Measurements from ENCODE around the gene CCDC17. TPM values are rescaled to one million over a fixed set of nuclear protein-coding genes. Genes with fewer than 3 reads are reported as not detected.

The CCDC17 gene
- 0.47 TPM for total RNA-seq

DNA sequence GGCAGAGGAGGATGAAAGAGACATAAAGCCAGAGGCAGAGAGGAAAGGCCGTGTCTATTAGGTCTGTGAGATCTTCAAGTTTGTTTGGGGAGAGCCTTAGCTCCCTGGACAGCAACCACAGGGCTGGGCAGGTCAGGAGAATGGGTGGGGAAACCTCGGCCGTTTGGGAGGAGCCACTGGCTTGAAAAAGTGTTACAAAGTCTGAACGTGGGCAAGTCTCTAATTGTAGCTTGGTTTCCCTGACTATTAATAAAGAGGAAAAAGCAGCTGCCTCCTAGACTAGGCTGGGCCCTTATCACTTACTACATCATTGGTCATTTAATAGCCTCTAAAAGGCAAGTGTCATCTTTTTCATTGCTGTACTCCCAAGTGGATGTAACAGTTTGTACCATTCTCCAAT is at the start of gene CCDC17:
CCDC17 (minus strand) TSS at position 83 of the 400 bp plus-strand sequence. CDS start 145 bp downstream, outside the sequence.
- DNase-seq: no peak

DNA sequence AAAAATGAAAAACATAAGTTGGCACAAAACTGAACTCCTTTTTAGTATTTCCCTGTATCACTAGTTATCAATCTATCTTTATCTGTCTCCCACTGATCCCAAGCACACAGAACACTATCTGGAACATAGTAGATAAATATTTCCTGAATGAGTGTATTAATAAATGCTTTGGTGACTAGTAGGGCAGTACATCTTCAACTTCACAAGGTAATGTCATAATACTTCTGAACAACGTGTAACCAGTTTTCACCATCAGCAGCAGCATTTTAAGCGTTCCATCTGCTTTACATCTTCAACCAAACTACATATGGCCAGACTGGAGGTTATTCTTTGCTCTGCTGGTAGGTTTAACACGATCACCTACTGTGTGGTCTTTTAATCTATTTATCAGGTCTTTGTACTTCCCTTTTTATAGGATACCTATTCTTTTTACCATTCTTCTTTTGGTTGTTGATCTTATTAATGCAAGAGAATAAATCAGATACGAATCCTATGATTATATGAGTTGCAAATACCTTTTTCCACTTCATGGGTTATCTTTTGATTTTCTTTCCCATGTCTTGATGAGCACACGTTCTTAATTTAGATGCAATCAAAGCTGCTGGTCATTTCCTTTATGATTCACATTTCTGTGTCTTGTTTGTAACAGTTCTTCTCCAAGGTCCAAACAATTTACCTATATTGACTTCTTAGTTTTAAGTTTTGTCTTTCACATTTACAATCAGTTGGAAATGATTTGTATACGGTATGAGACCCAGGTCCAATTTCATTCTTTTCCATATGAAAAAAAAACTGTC is 46.2 kb upstream of the CCDC17 start:
- DNase-seq: no peak

DNA sequence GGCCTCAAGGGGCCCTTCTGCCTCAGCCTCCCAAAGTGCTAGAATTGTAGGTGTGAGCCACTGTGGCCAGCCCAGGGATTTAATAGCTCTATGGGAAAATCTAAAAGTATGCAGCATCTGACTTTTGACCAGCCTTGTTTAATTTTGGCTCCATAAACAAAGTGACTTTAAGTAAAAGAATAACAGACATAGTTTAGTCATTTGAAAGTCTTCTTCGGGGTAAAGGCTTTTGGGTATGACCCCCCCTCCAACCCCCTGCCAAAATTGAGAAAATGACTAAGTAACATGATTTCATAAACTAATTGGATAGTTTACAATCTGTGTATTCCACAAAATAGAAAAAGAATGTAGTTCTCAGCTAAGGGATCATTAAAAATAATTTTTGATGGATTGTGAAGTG is 45.5 kb upstream of the CCDC17 start:
- no peak for DNase-seq

DNA sequence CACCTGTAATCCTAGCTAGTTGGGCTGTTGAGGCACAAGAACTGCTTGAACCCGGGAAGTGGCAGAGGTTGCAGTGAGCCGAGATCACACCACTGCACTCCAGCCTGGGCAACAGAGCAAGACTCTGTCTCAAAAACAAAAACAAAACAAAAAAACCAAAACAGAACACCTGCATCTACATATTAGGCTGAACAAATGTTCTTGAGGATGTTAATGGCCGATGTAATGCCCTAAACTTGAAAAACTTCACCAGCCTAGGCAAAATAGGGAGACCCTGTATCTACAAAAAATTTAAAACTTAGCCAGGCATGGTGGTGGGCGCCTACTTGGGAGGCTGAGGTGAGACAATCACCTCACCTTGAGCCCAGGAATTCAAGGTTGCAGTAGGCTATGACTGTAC is 44.7 kb upstream of the CCDC17 start:
- DNase-seq: no peak

DNA sequence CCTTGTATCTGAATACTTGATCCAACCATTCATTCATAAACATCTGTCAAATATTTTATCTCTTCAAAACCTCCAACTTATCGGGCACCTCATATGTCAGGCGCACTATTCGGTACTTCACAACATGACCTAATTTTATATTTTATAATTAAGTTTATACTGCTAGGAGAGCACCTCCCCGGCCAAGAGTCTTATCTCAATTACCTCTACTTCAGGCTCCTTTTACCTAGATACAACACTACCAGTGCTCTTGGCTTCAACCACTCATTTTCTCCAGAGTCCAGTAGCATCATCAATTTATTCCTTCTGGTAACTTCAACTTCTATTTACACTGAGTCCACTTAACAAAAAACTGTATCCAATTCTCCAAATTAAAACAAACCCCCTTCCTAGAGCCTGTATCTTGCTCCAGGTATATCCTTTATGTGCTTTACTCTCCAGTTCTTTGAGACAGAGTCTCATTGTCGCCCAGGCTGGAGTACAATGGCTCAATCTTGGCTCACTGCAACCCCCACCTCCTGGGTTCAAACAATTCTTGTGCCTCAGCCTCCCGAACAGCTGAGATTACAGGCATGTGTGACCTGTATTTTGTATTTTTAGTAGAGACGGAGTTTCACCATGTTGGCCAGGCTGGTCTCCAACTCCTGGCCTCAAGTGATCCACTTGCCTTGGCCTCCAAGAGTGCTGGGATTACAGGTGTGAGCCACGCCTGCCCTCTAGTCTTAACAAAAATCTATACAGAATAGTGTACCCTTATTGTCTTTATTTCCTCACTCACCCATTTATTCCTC is 43.7 kb upstream of the CCDC17 start:
- no peak for DNase-seq

DNA sequence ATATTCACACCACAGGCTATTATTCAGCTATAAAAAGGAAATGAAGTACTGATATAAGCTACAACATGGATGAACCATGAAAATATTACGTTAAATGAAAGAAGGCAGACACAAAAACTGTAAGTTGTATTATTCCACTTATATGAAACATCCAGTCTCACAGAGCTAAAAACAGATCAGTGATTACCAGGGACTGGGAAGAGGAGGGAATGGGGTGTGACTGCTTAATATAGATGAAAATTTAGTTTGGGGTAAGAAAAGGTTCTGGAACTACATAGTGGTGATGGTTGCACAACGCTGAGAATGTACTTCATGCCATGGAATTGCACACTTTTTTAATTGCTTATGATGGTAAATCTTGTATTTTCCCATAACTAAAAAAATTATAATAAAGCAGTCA is 43.0 kb upstream of the CCDC17 start:
- DNase-seq: no peak

DNA sequence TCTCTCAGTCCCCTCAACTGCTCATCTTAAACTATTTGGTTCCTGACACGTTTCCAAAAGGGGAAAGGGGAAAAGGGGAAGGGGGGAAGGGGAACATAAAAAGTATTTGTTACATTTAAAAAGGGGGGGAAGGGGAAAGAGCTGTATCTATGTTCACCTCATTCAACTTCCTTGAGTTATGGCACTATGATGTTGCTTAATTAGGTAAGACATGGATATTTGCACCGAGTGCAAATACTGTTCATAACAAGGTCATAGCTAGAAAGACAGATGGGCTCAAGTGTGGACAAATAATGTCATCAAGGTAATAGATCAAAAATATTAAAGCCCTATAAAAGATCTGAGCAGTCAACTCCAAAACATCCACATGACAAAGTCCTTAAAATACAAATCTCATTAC is 36.5 kb upstream of the CCDC17 start:
- DNase-seq: no peak

DNA sequence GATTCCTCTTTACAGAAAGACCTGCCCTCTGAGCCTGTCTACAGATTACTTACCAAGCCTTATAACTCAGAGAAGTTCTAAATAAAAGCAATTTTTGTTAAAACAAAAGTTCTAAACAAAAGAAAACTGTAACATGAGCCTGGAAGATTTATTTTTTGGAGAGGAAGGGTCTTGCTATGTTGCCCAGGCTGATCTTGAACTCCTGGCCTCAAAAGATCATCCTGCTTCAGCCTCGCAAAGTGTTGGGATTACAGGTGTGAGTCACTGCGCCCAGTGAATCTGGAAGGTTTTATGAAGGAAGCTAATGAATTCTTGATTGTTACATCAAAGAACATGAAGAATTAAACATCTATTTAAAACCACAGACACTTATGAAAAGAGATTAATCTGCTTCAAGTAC is 35.4 kb upstream of the CCDC17 start:
- DNase-seq: no peak

DNA sequence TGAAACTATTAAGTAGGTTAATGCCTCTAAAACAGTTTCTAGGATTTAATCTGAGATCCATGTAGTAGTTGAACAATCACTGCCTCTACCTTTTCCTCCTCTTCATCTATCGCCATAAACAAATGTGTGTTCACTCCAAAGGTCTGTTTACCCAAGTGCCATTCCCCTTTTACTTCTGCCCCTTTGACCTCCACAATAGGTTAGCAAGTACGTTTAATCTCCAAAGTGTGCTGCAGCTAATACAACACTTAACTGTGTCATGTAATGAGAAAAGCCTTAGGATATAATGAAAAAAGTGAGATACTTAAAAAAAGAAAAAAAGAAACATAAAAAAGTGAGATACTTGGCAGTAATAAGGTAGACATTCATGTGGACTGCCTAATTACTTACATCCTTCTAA is 34.3 kb upstream of the CCDC17 start:
- DNase-seq: no peak

DNA sequence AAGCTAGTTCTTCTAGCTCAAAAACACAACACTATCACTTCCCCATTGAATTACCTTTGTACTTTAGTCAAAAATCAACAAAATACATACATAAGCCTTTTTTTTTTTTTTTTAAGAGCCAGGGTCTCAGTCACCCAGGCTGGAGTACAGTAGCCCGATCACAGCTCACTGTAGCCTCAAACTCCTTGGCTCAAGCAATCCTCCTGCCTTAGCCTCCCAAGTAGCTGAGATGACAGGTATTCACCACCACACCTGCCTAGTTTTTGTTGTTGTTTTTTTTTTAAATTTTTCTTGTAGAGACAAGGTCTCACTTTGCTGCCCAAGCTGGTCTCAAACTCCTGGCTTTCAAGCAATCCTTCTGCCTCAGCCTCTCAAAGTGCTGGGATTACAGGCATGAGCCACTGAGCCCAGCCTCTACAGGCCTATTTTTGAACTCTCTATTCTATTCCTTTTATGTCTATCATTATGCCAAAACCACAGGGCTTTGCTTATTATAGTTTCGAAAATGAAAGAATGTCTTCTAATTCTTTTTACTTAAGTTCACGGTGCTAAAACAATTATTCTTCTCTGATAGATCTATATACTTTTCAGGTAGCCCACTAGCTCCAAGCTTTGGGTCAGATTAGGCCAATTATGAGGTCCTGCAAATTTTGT is 32.8 kb upstream of the CCDC17 start:
- DNase-seq: no peak

DNA sequence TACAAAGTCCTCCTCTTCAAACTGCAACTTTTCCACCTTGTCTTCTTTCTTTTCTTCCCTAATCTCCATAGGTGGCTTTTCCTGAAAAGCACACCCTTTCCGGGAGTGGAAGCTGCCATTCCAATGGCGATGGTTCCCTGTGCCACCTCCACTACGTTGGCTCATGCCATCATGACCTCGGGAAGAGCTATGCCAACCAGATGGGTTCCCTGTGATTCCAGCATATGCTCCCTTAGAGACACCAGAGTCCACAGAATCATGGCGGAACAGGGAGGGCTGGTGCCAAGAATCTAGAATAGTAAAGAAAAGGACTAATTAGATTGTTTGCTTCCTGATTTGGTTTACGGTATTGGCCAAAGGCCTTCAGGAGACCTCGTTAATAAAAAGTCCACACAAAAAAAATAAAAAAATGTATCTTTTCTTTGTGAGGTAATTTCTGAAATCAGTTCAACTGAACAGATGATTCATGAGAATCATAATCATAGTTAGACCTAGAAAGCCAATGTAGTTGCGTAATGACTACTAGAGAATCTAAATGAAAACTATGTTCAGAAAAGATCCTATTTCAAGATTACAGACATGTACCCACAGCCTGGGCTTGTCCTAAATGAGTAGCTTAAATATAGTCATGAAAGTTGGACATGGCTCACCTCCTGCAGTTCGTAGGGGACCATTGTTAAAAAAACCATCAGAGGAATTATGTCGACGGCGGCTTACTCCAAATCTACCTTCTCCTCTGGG is 30.9 kb upstream of the CCDC17 start:
- DNase-seq: no peak

DNA sequence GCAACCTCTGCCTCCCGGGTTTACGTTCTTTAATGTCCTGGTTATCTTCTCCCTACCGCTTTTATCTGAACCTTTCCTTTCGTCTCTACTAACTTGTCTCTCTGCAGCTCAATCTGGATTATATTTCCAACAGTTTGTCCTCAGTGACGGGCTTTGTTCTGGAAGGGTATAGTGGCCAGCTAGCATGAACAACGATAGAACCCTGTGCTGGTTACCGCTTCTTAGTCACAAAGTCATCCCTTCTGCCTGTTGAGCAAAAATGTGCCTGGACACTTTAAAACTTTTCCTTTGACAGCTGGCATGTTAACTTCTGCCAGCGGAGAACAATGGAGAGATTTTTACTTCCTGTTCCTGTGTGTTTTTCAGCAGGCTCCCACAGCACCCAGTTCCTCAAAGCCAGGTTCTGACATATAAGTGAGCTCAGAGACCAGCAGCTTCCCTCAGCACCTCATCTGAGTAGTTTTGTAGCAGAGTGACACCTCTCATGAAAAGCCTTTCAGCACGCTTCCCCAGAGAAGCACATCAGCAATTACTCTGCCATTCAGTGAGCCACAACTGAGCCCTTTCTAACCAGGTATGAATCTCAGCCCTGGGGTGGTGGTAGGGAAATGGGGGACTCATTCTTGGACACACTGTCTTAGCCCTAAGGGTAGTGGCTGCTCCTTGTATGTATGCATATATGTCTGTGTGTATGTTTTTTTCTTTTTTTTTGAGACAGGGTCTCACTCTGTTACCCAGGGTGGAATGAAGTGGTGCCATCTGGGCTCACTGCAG is 23.6 kb upstream of the CCDC17 start:
- DNase-seq: no peak

DNA sequence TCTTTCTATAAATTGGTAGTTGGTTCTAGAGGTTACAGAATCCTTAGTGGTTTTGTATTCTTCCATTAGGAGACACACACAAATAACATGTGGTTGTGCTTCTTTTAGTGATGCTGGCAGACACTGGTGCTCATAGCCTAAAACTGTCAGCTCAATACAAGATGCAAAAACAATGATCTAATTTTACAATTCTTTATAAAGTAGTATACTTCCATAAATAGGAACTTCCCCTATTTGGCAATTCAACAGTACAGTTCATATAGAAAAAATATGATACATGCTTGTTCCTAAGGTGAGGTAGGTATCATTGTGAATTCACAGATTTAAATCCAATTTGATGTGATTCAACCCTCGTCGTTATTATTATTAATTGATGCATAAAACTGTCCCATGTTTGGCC is 20.8 kb upstream of the CCDC17 start:
- DNase-seq: no peak

DNA sequence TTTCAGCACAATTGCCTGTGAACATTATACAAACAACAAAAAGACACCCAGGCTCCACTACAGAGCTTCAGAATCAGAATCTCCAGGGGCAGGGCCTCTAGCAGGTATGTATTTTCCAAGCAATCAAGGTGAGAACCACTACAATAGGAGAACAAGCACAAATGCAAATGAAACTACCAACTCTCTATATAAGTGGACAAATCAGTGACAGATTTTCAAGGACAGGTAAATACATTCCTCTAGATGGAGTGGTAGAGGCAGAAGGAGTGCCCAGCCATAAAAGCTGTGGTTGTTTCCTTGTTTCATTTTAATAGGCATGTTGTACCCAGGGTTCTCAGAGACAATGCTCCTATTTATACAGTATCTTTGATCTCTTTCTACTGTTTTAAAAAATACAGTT is 20.1 kb upstream of the CCDC17 start:
- DNase-seq: no peak

DNA sequence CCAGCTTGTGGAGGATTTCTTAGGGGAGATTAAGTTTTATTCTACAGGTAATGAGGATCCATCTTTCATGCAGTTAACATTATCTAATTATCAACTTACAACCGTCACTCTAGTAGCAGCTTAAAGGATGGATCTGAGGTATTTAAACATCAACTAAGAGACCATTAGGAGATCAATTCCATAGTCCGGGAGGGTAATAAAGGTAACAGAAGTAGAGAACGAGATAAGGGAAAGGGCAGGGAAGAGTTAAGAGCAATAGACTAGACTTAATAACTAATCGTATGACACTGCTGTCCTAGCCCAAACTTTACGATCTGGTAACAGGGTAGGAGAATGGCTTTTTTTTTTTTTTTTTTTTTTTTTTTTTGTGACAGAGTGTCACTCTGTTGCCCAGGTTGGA is 19.5 kb upstream of the CCDC17 start:
- no peak for DNase-seq

DNA sequence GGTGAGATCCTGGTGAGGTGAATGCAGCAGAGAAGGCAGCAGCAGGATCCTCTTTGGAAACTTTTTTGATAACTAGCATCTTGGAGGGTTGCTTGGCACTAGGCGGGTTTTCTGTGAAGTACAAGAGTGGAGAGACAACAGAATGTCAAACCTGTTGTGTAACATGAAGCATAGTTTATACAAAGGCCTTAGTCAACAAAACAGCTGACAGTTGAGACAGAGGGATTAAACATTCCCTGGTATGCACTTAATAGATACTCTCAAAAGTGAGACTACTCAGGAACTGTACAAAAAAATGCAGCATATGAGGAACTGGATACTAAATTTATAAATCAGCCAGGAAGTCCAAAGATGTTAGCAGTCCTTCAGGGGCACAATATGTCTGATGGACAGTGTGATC is 16.4 kb upstream of the CCDC17 start:
- no peak for DNase-seq

DNA sequence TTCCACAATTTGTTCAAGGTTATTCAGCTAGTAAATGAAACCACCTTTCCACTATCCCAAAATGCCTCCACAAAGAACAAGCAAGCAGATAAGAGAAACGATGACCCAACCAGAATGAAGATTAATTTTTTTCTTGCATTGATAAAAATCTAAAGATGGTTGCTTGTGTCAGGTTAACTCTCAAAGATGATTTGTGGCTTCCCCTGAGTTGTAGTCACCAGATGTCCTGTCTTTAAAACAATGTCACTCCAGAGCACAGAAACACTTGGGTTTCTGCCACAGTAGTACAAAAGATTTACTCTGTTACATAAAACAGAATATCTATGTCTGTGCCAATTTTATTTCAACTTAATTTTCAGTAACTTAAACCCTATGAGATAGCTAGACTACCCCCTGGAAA is 11.4 kb upstream of the CCDC17 start:
- DNase-seq: no peak

DNA sequence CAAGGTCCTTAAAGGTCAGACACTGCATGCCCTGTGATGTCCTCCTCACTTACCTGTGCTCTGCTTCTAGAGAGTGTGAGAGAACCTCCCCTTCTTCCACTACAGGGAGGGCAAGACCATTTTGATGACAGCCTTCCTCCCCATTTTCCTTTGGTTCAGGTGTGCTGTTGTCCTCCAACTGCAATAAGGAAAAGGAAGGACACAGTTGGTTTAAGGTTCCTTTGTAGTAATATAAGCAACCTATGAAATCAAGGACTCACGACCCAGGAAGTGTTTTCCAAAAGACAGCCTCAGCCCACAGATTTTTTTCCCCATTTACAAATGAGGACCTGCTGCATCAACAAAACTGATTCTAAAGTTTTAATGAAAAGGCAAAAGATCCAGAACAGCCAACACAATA is 6.6 kb upstream of the CCDC17 start:
- DNase-seq: no peak

DNA sequence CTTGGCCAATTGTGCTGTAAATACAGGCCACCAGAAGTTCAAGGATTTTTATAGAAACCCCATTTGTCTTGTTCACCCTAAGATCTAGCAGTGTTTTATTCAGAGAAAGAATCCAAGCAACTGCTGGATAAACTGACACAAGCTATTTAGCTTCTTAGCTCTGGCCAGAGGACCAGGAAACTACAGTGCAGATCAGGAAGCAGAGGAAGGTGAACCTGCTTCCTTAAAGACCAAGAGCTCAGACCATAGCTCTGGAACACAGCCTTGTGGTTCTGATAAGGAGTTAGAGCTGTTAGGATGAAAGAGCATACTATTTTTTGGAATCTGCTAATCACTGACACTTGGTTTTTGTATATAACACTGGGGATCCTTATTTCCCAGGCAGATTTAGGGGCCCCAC is 5.2 kb upstream of the CCDC17 start:
- DNase-seq: no peak

DNA sequence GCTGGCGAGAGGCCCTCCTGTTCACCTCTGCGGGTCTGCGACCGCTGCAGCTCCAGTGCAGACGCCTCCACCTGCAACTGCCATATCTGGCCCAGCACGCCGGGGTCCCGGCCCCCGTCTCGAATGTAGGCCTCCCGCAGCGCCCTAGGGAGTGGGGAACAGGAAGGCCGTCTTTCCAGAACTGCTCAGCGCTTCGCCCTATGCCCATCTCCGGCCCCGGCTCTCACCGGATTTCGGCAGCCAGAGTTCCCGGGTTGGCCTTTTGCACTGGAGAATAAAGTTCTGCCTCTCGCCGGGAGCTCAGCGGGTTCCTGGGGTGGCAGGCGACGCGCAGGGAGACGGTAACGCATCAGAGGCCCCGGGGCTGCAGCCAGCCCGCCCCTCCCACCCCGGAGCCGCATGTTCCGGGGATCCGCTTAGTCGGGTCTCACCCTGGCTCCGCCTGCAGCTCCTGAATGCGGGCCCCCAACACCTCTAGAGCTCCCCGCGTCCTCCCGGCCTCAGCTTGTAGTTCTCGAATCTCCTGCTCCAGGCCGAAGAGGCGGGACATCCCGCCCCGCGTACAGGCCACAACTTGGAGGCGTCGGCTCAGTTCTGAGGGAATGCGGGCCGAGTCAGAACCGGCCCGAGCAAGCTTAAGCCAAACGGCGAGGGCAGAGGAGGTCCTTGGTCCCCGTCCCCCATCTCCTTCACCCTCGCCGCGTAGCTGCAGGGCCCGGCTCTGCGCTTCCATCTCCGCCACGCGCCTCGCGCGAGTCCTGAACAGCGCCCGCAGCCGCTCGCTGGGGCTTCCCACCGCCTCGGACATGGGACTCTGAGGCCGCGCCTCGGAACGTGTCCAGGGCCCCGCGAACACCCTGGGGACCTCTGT is 1.1 kb downstream of the CCDC17 start:
- DNase-seq: no peak

All from occipital lobe (tissue), 2 donors.